ENCODE results near the gene FAHD2A.

GRCh38 chr2:95354469-95354901 lies 48.0 kb upstream of the FAHD2A start:
- TF ChIP-seq CTCF (IDR thresholded peaks at IDR 0.05) (no peak), POLR2A (IDR thresholded peaks at IDR 0.05) (no peak)
